ENCODE results near the gene KLC1.

- TF ChIP-seq POLR2A (IDR thresholded peaks at IDR 0.05) (no peak), POLR2AphosphoS5 (IDR thresholded peaks at IDR 0.05) (peak; percentile 21), CTCF (IDR thresholded peaks at IDR 0.05) (no peak)
Measured at GRCh38 chr14:103732868-103733620, 104.0 kb downstream of the KLC1 start.
